Skeletal muscle tissue (tissue), 4 donors: ENCODE measurements around the gene IGFBP5. TPM values are rescaled to one million over a fixed set of nuclear protein-coding genes. Genes with fewer than 3 reads are reported as not detected.

Experiments used
- H3K27ac ChIP-seq: one replicate; pipeline ENCODE4 v1.7.0; 2013; ENCODE audit warnings: mild to moderate bottlenecking, low read depth, low read length, inconsistent platforms
- H3K27me3 ChIP-seq, 3 donors: one replicate each; pipeline ENCODE4 v1.7.0; 2013; ENCODE audit warnings: low read length in 3 of 3; ENCODE audit not compliant: control insufficient read depth in 3 of 3, insufficient read depth in 3 of 3
- H3K36me3 ChIP-seq, 3 donors: one replicate each; pipeline ENCODE4 v1.7.0; 2013; ENCODE audit warnings: low read length in 3 of 3; ENCODE audit not compliant: control insufficient read depth in 3 of 3, insufficient read depth in 3 of 3
- H3K4me1 ChIP-seq, 3 donors: one replicate each; pipeline ENCODE4 v1.7.0; 2013; ENCODE audit warnings: low read length in 3 of 3, mild to moderate bottlenecking in 3 of 3; ENCODE audit not compliant: control insufficient read depth in 3 of 3, insufficient read depth in 3 of 3
- H3K4me3 ChIP-seq, 3 donors: one replicate each; pipeline ENCODE4 v1.7.0; 2013; ENCODE audit warnings: low read length in 3 of 3
- H3K9ac ChIP-seq, 3 donors: one replicate each; pipeline ENCODE4 v1.7.0; 2013; ENCODE audit warnings: low read length in 3 of 3, mild to moderate bottlenecking in 3 of 3, moderate library complexity in 2 of 3, low read depth in 1 of 3
- H3K9me3 ChIP-seq, 3 donors: one replicate each; pipeline ENCODE4 v1.7.0; 2013; ENCODE audit warnings: low read length in 3 of 3; ENCODE audit not compliant: control insufficient read depth in 3 of 3
- total RNA-seq: library from RNA; depleted of rRNA; stranded (reverse); fragments of >200 nt; gene quantifications from one replicate; pipeline ENCODE4 v1.2.3, GENCODE V29; 2014
- donor health status: Osteomylitis.

The IGFBP5 gene
- total RNA-seq, 1 donor from 2014 or later, result 260 TPM

DNA sequence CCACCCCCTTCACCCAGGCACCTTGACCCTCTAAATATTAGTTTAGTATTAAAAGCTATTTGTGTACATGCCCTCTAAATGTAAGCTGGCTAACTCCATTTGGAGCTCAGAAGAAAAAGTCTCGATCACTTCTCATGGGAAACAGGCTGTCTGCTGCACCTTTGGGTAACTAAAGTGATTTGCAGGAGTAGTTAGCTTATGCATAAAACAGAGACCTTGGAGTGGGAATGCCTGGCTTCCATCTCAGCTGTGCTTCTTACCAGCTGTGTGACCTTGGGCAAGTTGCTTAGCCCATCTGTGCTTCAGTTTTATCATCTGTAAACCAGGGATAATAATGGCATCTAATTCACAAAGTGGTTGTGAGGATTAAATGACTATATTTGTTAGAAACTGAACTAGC lies 32.2 kb downstream of the IGFBP5 start:
- Histone ChIP-seq H3K9me3 (no peaks in the 10 kb centered on the region), H3K36me3 (no peaks in the 10 kb centered on the region), H3K9ac (no peak overlapping the region), H3K4me3 (no peak overlapping the region), H3K4me1 (peaks cover 7 to 12% (median 8%) of the 10 kb centered on the region in 3 donors), H3K27ac (no peak overlapping the region), H3K27me3 (no peaks in the 10 kb centered on the region)

DNA sequence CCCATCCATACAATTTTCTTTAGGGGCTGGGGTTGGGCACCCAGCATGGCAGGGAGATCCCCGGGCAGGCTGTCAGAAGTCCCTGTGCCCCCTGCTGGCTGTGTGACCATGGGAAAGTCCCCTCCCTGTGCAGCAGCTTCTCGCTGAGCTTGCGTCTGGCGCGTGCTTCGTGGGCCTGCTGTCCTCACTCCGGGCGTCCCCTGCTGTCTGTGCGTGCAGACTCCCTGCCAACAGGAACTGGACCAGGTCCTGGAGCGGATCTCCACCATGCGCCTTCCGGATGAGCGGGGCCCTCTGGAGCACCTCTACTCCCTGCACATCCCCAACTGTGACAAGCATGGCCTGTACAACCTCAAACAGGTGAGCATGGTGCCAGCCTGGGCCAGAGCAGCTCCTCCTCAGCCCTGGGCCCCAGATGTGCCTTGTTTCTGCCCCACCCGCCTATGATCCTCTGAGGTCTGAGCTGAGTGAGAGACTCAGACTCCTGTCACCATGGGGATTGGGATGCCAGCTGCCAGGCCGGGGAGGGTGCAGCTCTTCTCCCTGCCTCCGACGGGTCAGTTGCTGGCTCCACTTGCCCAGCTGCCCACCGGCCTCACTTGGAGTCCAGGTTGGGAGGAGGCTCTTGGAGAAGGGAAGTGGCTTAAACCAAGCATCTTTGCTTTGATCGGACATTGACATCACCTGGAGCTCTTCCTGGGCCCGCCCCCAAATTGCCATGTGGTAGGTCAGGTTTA lies 33.5 kb downstream of the IGFBP5 start:
- H3K4me3 ChIP-seq, result no peak overlapping the region
- H3K27ac ChIP-seq, result no peak overlapping the region
- H3K4me1 ChIP-seq, result peaks cover 7 to 12% (median 8%) of the 10 kb centered on the region in 3 donors
- no peaks in the 10 kb centered on the region for H3K9me3 ChIP-seq
- H3K27me3 ChIP-seq, result peaks cover 0 to 3% (median 0%) of the 10 kb centered on the region in 3 donors
- H3K9ac ChIP-seq, result no peak overlapping the region
- no peaks in the 10 kb centered on the region for H3K36me3 ChIP-seq

GRCh38 chr2:216661051-216661450 lies 34.3 kb downstream of the IGFBP5 start:
- Histone ChIP-seq H3K27ac (no peak overlapping the region), H3K27me3 (peaks cover 0 to 5% (median 0%) of the 10 kb centered on the region in 3 donors), H3K4me3 (no peak overlapping the region), H3K4me1 (peaks cover 7 to 11% (median 8%) of the 10 kb centered on the region in 3 donors), H3K9ac (no peak overlapping the region), H3K9me3 (no peaks in the 10 kb centered on the region), H3K36me3 (no peaks in the 10 kb centered on the region)

DNA sequence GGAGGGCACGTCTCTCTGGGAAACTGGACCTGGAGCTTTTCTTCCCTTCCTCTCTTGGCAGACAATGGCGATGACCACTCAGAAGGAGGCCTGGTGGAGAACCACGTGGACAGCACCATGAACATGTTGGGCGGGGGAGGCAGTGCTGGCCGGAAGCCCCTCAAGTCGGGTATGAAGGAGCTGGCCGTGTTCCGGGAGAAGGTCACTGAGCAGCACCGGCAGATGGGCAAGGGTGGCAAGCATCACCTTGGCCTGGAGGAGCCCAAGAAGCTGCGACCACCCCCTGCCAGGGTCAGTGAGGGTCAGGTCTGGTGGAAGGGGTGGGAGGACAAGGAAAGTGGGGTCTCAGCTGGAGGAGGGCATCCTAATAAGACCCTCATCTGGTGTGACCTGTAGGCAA lies 34.9 kb downstream of the IGFBP5 start:
- H3K36me3 ChIP-seq, result no peaks in the 10 kb centered on the region
- no peak overlapping the region for H3K4me3 ChIP-seq
- no peak overlapping the region for H3K9ac ChIP-seq
- peaks cover 0 to 5% (median 0%) of the 10 kb centered on the region in 3 donors for H3K27me3 ChIP-seq
- no peak overlapping the region for H3K27ac ChIP-seq
- no peaks in the 10 kb centered on the region for H3K9me3 ChIP-seq
- peaks cover 5 to 7% (median 5%) of the 10 kb centered on the region in 3 donors for H3K4me1 ChIP-seq

DNA sequence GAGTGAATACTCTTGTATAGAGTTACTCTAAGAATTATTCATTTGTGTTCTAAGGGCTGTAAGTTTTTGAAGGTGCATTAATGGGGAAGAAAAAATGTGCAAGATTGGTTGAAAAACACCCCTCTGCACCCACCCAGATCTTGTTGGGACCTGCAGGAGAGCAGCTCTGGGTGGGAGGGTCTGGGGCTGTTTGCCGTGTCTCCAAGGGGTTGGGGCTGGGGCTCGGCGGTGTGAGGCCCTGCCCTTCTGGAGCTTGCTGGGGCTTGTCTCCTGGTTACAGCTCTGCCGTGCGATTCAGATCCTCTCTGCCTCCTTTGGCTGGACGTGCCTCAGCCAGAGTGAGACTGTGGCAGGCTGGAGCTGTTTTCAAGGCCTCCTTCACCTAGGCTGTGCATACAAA lies 36.1 kb downstream of the IGFBP5 start:
- Histone ChIP-seq H3K27me3 (peaks cover 0 to 5% (median 0%) of the 10 kb centered on the region in 3 donors), H3K9ac (no peak overlapping the region), H3K9me3 (no peaks in the 10 kb centered on the region), H3K36me3 (no peaks in the 10 kb centered on the region), H3K27ac (no peak overlapping the region), H3K4me3 (no peak overlapping the region), H3K4me1 (no peaks in the 10 kb centered on the region)

GRCh38 chr2:216658757-216659156 lies 36.6 kb downstream of the IGFBP5 start:
- Histone ChIP-seq H3K27me3 (peaks cover 0 to 5% (median 0%) of the 10 kb centered on the region in 3 donors), H3K9ac (no peak overlapping the region), H3K27ac (no peak overlapping the region), H3K4me1 (no peaks in the 10 kb centered on the region), H3K36me3 (no peaks in the 10 kb centered on the region), H3K4me3 (no peak overlapping the region), H3K9me3 (no peaks in the 10 kb centered on the region)

- no peak overlapping the region for H3K4me3 ChIP-seq
- peaks cover 0 to 5% (median 0%) of the 10 kb centered on the region in 3 donors for H3K27me3 ChIP-seq
- no peaks in the 10 kb centered on the region for H3K36me3 ChIP-seq
- H3K9ac ChIP-seq, result no peak overlapping the region
- no peak overlapping the region for H3K27ac ChIP-seq
- H3K4me1 ChIP-seq, result no peaks in the 10 kb centered on the region
- no peaks in the 10 kb centered on the region for H3K9me3 ChIP-seq
Observed at GRCh38 chr2:216657980-216658379, 37.4 kb downstream of the IGFBP5 start.

DNA sequence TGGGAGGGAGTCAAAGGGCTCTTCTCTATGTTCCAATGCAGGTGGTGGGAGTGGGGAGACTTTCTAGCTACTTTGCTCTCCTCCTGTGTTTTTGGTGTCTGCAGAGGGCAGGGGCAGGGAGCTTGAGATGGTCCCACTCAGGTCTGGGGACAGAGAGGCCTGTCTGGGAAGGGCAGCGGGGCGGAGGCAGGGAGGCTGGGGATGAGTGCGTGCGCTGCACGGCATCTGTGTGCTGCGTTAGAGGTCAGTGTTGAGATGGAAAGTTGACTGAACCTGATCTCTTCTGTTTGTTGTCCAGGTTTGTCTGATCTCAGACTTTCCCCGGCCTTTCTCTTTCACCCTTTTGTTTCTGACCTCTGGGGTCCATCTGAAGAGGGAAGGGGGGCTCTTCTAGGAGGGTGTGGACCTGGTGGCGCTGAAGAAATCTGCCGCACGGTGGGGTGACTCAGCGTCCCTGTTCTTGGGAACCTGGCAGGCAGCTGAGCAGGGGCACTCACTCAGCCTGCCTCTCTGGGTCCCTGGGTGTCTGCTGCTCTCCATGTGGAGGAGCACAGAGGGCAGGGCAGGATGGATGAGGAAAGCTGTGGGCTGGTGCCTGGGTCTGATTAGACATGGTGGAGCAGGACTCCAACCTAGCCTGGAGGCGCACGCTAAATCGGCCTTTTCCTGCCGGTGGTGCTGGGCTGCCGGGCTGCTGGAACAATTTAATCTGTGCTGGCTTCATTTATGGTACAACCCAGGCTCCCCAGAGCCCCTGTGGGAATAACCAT lies 38.1 kb downstream of the IGFBP5 start:
- no peaks in the 10 kb centered on the region for H3K4me1 ChIP-seq
- no peaks in the 10 kb centered on the region for H3K36me3 ChIP-seq
- no peaks in the 10 kb centered on the region for H3K9me3 ChIP-seq

GRCh38 chr2:216654528-216655052 lies 40.8 kb downstream of the IGFBP5 start:
- Histone ChIP-seq H3K4me3 (no peak overlapping the region), H3K27me3 (peaks cover 0 to 5% (median 0%) of the 10 kb centered on the region in 3 donors), H3K9ac (no peak overlapping the region), H3K36me3 (no peaks in the 10 kb centered on the region), H3K9me3 (no peaks in the 10 kb centered on the region), H3K4me1 (peaks cover 0 to 4% (median 0%) of the 10 kb centered on the region in 3 donors), H3K27ac (no peak overlapping the region)

More for the DNA sequence above, 38.1 kb downstream of the IGFBP5 start:
- H3K9ac ChIP-seq, result no peak overlapping the region
- no peak overlapping the region for H3K4me3 ChIP-seq
- H3K27ac ChIP-seq, result no peak overlapping the region
- H3K27me3 ChIP-seq, result peaks cover 0 to 5% (median 0%) of the 10 kb centered on the region in 3 donors

DNA sequence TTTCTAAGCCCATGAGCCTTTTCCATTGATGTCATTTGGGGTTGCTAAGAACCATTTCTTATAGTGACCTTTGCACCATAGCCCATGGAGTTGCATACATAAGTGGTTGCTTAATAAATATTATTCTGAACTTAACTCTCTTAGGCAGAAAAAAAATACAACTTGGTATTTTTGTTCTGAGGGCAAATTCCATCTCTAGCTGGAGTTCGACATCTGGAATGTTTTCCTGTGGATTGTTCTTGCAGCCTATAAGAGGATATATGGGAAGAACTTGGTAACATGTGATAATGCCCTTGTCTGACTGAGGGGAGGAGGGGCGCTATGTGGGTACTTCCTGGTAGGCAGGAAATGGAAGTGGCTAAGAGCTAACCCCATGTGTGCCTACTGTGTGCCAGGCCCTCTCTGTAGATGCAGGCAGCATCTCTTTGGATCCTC lies 41.4 kb downstream of the IGFBP5 start:
- H3K4me1 ChIP-seq, result peaks cover 0 to 4% (median 0%) of the 10 kb centered on the region in 3 donors
- H3K9ac ChIP-seq, result no peak overlapping the region
- no peaks in the 10 kb centered on the region for H3K36me3 ChIP-seq
- H3K27ac ChIP-seq, result no peak overlapping the region
- peaks cover 0 to 5% (median 0%) of the 10 kb centered on the region in 3 donors for H3K27me3 ChIP-seq
- H3K9me3 ChIP-seq, result no peaks in the 10 kb centered on the region
- no peak overlapping the region for H3K4me3 ChIP-seq
